GM12875 (cell line): ENCODE data around the gene FBLN2.

Experiments used
- H3K4me3 ChIP-seq: one replicate; pipeline ENCODE4 v1.5.1; 2011; ENCODE audit warnings: low read depth, low read length, control low read depth
- TF ChIP-seq, protein P1 (sequence below): IDR thresholded peaks from 2 replicates; pipeline ENCODE4 v1.5.1; 2011; ENCODE audit warnings: low read depth, mild to moderate bottlenecking, control low read depth, inconsistent platforms, low read length, moderate library complexity, borderline replicate concordance; ENCODE audit not compliant: insufficient read depth

FBLN2 gene

GRCh38 chr3:13611221-13611620 is 62.3 kb downstream of the FBLN2 start:
- no peak overlapping the region for H3K4me3 ChIP-seq
- TF ChIP-seq, protein P1, sequence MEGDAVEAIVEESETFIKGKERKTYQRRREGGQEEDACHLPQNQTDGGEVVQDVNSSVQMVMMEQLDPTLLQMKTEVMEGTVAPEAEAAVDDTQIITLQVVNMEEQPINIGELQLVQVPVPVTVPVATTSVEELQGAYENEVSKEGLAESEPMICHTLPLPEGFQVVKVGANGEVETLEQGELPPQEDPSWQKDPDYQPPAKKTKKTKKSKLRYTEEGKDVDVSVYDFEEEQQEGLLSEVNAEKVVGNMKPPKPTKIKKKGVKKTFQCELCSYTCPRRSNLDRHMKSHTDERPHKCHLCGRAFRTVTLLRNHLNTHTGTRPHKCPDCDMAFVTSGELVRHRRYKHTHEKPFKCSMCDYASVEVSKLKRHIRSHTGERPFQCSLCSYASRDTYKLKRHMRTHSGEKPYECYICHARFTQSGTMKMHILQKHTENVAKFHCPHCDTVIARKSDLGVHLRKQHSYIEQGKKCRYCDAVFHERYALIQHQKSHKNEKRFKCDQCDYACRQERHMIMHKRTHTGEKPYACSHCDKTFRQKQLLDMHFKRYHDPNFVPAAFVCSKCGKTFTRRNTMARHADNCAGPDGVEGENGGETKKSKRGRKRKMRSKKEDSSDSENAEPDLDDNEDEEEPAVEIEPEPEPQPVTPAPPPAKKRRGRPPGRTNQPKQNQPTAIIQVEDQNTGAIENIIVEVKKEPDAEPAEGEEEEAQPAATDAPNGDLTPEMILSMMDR, result no peak

GRCh38 chr3:13612829-13613228 is 63.9 kb downstream of the FBLN2 start:
- H3K4me3 ChIP-seq, result no peak overlapping the region
- TF ChIP-seq, protein P1, result no peak

GRCh38 chr3:13613343-13614190 is 64.6 kb downstream of the FBLN2 start:
- no peak overlapping the region for H3K4me3 ChIP-seq
- TF ChIP-seq, protein P1, result no peak

- TF ChIP-seq, protein P1, result no peak
- no peak overlapping the region for H3K4me3 ChIP-seq
Observed at GRCh38 chr3:13614607-13615006, 65.7 kb downstream of the FBLN2 start.

DNA sequence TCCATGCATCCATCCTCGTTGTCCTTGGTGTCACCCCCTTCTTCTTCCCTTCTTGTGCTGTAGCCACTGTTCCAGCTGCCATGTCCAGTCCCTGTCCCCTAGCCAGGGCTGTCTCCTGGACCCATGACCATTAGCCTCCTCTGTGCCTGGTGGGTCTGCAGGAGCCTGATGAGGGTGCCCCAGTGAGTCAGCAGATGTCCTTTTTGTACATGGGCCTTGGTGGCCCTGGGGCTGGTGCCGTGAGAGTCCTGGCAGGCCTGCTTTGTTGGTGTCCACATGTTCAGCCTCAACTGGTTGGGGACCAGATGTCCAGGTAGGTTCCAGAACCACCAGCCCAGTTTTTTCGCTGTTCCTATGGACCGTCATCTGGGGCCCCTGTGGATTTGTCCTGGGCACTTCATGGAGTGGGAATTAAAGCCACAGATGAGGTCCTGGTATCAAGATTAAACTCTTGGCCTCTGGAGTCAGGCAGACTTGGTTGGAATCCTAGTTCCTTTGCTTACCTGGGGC is 66.1 kb downstream of the FBLN2 start:
- TF ChIP-seq, protein P1, result no peak
- no peak overlapping the region for H3K4me3 ChIP-seq

DNA sequence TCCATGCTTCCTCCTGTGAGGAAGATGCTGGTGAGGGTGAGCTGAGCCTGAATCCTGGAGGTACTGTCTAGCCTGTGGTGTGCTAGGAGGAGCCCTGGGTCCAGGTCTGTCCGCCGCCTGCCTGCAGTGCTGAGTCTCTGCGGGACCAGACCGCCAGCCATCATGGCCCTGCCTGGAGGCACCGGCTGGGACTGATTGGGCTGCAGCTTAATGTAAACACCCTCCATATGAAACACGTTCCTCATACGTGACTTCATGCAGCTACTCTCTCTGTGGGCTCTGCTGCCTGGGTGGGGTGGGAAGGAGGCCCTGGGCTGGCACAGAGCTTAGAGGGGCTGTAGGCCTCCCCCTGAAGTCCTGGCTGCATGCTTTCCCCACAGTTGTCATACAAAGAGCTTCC is 67.4 kb downstream of the FBLN2 start:
- TF ChIP-seq, protein P1, result no peak

More for the DNA sequence above, 67.4 kb downstream of the FBLN2 start:
- no peak overlapping the region for H3K4me3 ChIP-seq
